HL-60 (cell line): Measurements from ENCODE around the gene CNTNAP3B.
"Not testable (repeated sequence)": the region's sequence is repeated elsewhere in the genome, so short reads cannot be mapped to it uniquely, and the experiment has no call there.

Experiments used
- CTCF ChIP-seq: IDR thresholded peaks from one replicate; pipeline ENCODE4 v1.5.1; 2011; ENCODE audit warnings: low read length, control low read depth, inconsistent platforms; ENCODE audit not compliant: insufficient read depth
- GABPA ChIP-seq: IDR thresholded peaks from 2 replicates; pipeline ENCODE4 v1.6.1; 2012; ENCODE audit warnings: low read depth
- POLR2AphosphoS5 ChIP-seq: IDR thresholded peaks from 2 replicates; pipeline ENCODE4 v1.6.1; 2012; ENCODE audit warnings: low read depth
- REST ChIP-seq: IDR thresholded peaks from 2 replicates; pipeline ENCODE4 v1.6.1; 2012; ENCODE audit warnings: low read depth; ENCODE audit not compliant: insufficient replicate concordance

- not testable (repeated sequence) for TF ChIP-seq CTCF, POLR2AphosphoS5, REST, GABPA
These were observed 58.2 kb downstream of the CNTNAP3B start for GRCh38 chr9:42071026-42071425.
